GM19467 (cell line): ENCODE measurements around the gene HES3.

Source experiments
- ATAC-seq: cut with Tn5 transposase; IDR thresholded peaks from one replicate; pipeline ENCODE4 v1.9.1; 2021; ENCODE audit warnings: mild to moderate bottlenecking, moderate library complexity; ENCODE audit not compliant: unreplicated experiment

Gene HES3

DNA sequence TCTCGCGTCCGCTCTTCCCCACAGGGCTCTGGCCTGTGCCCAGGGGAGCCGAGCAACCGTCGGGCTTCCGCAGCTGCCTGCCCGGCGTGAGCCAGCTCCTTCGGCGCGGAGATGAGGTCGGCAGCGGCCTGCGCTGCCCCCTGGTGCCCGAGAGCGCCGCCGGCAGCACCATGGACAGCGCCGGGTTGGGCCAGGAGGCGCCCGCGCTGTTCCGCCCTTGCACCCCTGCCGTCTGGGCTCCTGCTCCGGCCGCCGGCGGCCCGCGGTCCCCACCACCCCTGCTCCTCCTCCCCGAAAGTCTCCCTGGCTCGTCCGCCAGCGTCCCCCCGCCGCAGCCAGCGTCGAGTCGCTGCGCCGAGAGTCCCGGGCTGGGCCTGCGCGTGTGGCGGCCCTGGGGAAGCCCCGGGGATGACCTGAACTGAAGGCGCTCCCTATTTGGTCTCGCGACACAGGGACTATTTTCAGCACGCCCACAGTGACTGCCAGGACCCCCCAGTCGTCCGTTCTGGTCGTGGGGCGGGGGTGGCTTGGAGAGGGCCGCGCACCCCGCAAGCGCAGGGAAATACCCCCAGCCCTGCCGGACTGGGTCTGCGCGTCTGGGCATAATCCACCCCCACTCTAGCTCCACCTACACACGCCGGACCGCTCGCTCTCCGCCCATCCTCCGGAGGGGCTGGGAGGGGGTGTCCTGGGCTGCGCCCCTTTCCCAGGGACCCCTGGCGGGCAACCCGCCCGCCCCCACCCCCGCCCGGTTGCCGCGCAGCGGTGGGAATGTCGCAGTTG is 1.3 kb downstream of the HES3 start:
- no peak for ATAC-seq

- no peak for ATAC-seq
Observed at GRCh38 chr1:6245869-6246496, 2.0 kb downstream of the HES3 start.

GRCh38 chr1:6246497-6247467 is 2.8 kb downstream of the HES3 start:
- ATAC-seq: peak; percentile 57

GRCh38 chr1:6247651-6248050 is 3.7 kb downstream of the HES3 start:
- no peak for ATAC-seq

GRCh38 chr1:6248161-6248776 is 4.3 kb downstream of the HES3 start:
- ATAC-seq: no peak

DNA sequence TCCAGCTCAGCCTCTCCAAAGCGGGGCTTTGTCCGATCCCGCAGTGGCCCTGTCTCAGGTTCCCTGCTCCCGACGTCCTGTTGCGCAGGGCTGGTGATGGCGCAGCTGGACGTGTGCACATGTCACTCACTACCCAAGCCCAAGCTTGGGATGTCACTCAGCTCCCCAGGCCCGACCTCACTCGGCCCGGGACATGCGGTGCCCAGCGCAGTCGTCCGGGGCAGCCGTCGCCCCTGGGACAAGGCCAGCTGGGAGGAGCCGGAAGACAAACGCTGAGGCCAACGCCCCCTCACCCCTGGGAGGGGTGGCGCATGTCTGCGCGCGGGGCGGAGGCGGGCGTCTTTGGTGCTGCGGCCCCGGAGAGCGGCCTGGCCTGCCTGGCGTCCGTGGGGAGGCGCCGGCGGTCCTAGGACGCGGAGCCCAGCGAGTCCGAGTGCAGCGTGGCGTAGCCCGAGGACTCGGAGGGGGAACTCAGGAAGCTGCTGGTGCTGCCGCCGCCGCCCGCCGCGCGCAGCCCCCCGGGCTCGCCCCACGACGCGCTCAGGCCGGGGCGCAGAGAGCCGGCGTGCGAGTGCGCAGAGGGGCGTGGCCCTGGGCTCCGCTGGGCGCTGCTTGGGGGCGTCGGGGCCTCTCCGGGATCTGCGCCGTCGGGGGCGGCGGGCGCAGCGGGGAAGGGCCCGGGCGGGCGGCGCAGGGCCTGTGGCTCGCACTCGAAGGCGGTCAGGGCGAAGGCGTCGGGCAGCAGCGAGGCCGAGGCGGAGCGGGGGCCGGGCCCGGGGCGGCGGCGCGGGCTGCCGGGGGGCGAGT is 5.2 kb downstream of the HES3 start:
- ATAC-seq: no peak

GRCh38 chr1:6249739-6250689 is 6.0 kb downstream of the HES3 start:
- no peak for ATAC-seq

DNA sequence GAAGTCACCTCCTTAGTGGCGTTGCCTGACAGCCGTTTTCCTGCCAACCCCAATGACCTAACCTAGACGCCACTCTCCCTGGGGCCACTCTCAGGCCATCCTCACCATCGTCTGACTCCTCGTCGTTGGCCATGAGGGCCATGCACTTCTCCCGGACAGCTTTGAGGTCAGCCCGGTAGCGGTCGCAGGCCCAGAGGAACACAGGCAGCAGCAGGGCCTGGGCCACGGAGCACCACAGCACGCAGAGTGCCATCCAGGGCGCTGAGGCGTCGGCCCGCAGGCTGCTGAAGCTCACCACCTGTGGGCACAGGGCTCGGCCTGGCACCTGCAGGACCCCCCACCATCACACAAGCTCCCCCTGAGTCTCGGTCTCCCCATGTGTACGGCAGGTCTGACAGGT is 7.3 kb downstream of the HES3 start:
- ATAC-seq: no peak

- no peak for ATAC-seq
Observed at GRCh38 chr1:6251681-6252373, 7.8 kb downstream of the HES3 start.

GRCh38 chr1:6252374-6252710 is 8.4 kb downstream of the HES3 start:
- ATAC-seq: no peak

DNA sequence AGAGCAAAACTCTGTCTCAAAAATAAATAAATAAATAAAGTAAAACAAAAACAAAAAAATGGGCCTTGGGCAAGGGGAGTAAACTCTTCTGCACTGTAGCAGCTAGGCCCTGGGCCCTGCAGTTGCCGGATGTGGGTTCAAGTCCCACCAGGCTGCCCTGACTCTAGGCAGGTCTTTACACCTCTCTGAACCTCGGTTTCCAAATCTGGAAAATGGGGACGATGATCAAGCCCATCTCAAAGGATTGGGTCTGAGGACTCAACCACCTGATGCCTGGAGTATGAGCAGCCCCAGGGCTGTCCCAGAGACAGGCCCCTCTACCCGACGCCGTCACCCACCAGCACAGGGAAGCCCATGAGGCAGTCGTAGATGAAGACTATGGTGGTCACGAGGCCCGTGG is 9.4 kb downstream of the HES3 start:
- no peak for ATAC-seq

- no peak for ATAC-seq
Observed at GRCh38 chr1:6254691-6255090, 10.7 kb downstream of the HES3 start.

DNA sequence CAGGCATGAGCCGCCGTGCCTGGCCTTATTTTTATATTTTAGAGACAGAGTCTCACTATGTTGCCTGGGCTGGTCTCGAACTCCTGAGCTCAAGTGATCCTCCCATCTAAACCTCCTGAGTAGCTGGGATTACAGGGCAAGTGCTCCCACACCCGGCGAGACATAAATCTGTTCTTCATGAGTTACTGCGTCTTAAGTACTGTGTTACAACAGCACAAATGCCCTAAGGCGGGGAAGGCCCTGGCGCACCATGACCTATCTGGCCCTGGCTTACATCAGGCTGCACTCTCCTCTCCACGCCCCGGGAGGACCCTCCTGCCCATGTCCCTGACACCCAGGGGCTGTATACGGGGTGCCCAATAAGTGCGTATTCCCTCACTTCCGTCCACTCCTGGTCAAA is 12.7 kb downstream of the HES3 start:
- ATAC-seq: no peak

- no peak for ATAC-seq
Observed at GRCh38 chr1:6257541-6258069, 13.6 kb downstream of the HES3 start.

- ATAC-seq: no peak
Observed at GRCh38 chr1:6258675-6259074, 14.7 kb downstream of the HES3 start.

DNA sequence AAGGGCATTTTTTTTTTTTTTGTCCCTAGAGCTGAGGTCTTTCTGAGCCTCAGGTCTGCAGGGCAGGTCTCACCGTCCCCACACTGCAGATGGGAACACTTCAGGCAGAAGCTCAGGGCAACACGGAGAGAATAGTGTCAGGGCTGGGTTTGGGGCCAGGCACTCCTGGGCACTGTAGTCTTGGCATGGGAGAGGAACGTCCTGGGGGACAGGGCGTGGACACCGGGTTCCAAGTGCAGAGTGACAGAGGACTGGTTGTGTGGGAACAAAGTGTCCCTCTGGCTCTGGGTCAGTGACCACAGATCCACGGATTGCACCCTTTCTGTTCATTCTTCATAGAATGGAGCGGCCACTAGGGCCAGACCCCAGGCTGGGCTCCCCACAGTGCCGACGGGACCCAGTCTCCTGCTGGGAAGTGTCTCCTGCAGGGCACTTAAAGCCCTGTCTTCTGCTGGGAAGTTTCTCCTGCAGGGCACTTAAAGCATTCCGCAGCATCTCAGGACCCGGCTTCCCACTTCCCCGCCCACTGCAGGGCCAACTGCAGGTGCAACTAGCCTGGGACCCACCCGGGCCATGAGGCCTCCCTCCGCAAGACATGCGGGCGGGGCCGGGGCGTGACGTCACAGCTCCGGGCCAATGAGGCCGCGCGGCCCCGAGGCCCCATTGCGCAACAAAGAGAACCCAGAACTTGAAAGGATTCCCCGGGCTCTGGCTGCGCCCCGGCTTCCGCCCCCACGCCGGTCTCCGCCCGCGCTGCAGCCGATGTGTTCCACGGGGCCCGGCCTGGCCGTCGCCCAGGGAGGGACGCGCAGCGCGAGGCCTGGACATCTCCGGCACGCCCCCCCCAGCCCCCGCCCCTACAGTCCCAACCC is 15.7 kb downstream of the HES3 start:
- peak; percentile 55 for ATAC-seq

DNA sequence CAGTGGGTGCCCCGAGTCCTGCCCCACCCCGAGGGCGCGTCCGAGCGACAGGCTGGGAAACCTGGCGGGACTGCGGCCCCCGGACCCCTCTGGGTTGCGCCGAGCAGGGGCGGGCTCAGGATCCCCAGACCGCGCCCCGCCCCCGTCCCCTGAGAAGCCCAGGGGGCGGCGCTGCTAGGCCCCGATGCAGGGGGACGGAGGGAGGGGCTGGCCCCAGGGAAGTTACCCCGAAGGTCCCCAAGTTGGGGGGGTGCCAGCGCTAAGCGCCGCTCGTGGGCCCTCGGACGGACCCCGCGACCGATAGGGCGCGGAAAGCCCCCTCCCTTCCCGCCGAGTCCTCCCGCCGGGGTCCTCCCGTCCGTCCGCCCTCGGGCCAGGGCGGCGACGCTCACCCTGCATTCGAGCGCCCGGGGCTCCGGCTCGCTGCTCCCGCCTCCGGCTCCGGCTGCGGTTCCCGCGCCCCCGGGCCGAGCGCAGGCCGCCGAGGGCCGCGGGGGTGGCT is 16.5 kb downstream of the HES3 start:
- no peak for ATAC-seq
